ENCODE data around the gene IMPDH1.

- TF ChIP-seq CTCF (IDR thresholded peaks at IDR 0.05) = no peak
- TF ChIP-seq POLR2A (IDR thresholded peaks at IDR 0.05) = no peak
Measured at GRCh38 chr7:128365432-128365831, 44.4 kb downstream of the IMPDH1 start.
